Measurements from ENCODE around the gene EFHC1.
"Not testable (repeated sequence)": the region's sequence is repeated elsewhere in the genome, so short reads cannot be mapped to it uniquely, and the experiment has no call there.

EFHC1 gene

GRCh38 chr6:52454556-52454955 is 34.4 kb downstream of the EFHC1 start:
- DNase-seq = no peak

- no peak for DNase-seq
Measured at GRCh38 chr6:52457096-52457495, 37.0 kb downstream of the EFHC1 start.

- DNase-seq = not testable (repeated sequence)
Measured at GRCh38 chr6:52461194-52461593, 41.1 kb downstream of the EFHC1 start.

GRCh38 chr6:52474173-52474572 is 54.0 kb downstream of the EFHC1 start:
- DNase-seq = no peak

- DNase-seq = no peak
Measured at GRCh38 chr6:52475307-52475706, 55.2 kb downstream of the EFHC1 start.

- no peak for DNase-seq
Measured at GRCh38 chr6:52482903-52483670, 62.9 kb downstream of the EFHC1 start.

GRCh38 chr6:52483671-52484003 is 63.5 kb downstream of the EFHC1 start:
- DNase-seq = no peak

GRCh38 chr6:52489881-52490280 is 69.7 kb downstream of the EFHC1 start:
- no peak for DNase-seq

- no peak for DNase-seq
Measured at GRCh38 chr6:52491203-52492069, 71.3 kb downstream of the EFHC1 start.

- DNase-seq = no peak
Measured at GRCh38 chr6:52493669-52494068, 73.5 kb downstream of the EFHC1 start.

GRCh38 chr6:52494298-52495072 is 74.3 kb downstream of the EFHC1 start:
- no peak for DNase-seq

- no peak for DNase-seq
Measured at GRCh38 chr6:52495922-52496321, 75.8 kb downstream of the EFHC1 start.

- DNase-seq = no peak
Measured at GRCh38 chr6:52496631-52497030, 76.5 kb downstream of the EFHC1 start.

- DNase-seq = no peak
Measured at GRCh38 chr6:52497652-52498408, 77.7 kb downstream of the EFHC1 start.

GRCh38 chr6:52498538-52499017 is 78.4 kb downstream of the EFHC1 start:
- no peak for DNase-seq

GRCh38 chr6:52499026-52499425 is 78.9 kb downstream of the EFHC1 start:
- no peak for DNase-seq

GRCh38 chr6:52499681-52500236 is 79.6 kb downstream of the EFHC1 start:
- DNase-seq = no peak

GRCh38 chr6:52500238-52501129 is 80.3 kb downstream of the EFHC1 start:
- no peak for DNase-seq

GRCh38 chr6:52502306-52503029 is 82.3 kb downstream of the EFHC1 start:
- no peak for DNase-seq

- DNase-seq = no peak
Measured at GRCh38 chr6:52503323-52503747, 83.2 kb downstream of the EFHC1 start.

Data from left hindlimb (tissue), 1 donor.